HL-60/S4 (cell line): ENCODE results near the gene GLRX5.

Source experiments
- in situ Hi-C: fragments of 300-500 bp; cut with MboI; formaldehyde crosslinking; loops from 2 replicates; pipeline ENCODE4 v1.14.3; 2022; ENCODE audit warnings: low sequenced_read_pairs

Gene GLRX5

DNA sequence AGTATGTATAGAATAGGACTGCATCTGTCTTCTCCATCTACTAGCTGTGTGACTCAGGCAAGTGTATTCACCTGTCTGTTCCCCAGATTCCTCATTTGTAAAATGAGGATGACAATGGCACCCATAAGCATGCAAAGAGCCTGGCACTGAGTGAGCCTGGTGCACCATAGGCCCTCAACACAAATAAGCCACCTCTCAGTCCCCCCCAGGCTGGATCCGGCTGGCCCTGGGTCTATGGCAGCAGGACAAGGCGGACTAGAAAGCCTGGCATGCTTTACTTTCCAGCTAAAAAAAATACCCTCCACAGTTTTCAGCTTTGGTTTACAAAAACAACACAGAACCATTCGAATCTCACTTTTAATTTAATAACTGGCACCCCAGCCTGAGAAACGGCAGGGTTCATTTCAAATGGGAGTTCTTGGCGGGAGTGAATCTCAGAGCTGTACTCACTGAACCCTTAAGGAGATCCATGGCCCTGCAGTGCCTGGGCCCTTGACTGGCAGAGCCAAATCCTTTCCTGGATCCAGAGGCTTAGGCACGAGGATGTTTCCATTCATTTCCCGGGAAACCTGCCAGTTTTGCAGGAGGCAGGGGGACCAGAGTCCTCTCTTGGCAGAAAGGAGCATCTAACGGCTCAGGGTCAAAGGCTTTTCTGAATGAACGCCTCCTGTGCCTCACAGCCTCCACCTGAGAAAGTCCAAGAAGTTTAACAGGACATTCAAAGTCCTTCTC lies 36.1 kb upstream of the GLRX5 start:
- in situ Hi-C loops = no loop called here

DNA sequence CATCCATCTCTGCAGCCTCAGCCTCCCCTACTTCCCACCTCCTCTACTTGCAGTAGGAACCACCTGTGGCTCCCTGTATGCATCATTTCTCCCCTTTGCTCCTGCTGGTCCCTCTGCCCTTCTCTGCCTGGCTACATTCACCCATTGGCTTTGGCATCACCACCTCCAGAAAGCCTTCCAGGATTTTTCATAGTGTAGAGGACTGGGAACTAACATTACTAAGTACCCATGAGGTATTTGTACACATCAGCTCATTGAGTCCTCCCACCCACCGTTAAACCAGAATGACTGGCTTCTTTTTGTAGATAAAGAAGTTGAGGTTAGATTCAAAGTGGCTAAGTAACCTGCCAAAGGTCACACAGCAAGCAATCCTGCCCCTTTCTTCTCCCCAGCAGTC lies 35.5 kb upstream of the GLRX5 start:
- in situ Hi-C loops = no loop called here

DNA sequence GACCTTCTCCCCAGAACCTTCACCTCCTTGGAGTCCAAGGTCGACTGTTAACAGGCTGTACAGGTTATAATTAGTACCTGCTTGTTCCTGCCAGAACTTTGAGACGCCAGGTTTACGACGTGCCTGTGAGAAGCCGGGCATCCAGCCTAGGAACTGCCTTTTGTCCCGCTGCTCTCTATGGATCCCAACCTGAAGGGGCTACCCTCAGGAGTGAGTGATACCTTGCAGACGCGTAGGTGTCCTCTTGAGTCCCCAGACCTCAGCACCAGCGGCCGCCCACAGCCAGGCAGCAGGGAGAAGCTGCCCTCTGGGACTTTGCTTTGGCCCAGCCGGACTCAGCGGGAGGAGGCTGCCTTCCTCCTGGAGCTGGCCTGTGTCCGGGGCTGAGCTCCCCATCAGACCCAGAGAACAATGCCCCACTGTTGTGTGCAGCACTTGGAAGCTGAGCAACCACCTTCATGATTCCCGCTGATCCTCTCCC lies 34.6 kb upstream of the GLRX5 start:
- in situ Hi-C loops = loop anchor here (25.0 kb wide), 1 partner anchor 1538 kb away; no protein-coding TSS in a partner anchor

DNA sequence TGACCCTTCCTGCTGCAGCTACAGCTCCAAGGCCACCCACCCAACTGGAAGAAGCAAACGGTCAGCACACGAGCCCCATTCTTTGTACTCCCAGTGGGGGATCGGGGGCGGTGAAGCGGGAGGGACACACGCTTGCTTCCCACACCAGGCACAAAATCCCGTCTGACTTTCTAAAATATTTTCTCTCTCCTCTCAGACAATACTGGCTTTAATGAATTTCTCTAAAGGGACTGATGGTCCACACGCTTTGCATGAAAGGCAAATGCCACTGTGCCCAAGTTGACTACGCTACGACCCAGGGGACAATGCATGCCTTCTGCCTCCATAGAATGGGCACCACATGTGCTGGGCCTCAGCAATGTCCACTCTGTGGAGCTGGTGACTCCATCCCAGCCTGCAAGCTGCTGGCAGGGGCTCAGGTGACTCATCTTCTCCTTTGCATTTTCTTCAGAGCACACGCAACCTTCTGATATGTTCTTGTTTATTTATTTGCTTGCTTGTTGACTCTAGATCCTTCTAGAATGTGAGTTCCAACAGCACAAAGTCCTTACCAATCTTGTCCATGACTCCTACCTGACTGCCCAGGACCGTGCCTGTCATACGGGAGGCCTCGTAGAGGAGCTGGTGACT lies 34.0 kb upstream of the GLRX5 start:
- in situ Hi-C loops = loop anchor here (25.0 kb wide), 1 partner anchor 1539 kb away; no protein-coding TSS in a partner anchor

DNA sequence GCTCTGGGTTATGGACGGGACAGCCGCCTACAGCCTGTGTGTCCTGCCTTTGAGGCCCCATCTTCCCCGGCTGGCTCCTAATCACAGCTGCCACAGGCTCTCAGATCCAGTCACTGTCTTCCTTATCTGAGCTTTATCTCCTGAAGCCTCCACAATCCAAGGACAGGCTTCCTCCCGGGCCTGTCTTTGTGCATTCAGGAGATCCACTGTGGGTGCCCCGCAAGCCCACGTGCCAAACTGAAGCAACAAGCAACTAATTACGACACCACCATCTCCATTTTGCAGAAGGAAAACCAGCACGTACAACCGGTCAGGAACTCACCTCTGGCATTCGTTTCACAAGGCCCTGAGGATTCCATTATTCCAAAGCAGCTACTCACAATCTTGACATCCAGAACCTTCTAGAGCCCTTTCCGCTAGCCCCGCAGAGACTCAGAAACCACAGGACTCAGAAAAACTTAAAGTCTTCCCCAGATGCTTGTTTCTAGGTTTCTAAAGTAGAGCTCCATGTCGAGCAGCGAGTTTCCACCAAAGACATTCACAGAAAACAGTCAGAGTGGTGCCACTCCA lies 32.4 kb upstream of the GLRX5 start:
- in situ Hi-C loops = loop anchor here (25.0 kb wide), 1 partner anchor 1540 kb away; no protein-coding TSS in a partner anchor

DNA sequence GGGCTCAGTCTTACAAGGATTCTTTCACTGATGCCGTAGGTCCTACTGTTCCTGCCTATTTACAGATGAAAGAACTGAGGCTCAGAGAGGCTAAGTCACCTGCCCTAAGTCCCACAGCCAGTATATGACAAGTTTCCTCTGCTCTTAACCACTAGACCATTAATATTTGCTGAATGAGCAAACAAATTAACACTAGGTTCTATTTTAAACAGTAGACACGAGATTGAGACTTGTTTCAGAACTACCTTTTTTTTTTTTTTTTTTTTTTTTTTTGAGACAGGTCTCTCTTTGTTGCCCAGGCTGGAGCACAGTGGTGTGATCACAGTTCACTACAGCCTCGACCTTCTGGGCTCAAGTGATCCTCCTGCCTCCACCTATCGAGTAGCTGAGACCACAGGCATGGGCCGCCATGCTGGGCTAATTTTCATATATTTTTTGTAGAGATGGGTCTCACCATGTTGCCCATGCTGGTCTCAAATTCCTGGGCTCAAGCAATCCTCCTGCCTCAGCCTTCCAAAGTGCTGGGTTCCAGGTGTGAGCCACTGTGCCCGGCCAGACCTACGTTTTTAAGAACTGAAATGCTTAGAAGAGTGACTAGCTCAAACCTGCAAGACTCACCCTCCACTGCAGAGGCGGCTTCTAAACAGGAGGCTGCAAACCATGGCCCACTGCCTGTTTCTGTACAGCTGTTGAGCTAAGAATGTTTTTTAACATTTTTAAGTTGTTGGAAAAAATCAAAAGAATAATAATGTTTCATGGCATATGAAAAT lies 31.3 kb upstream of the GLRX5 start:
- in situ Hi-C loops = loop anchor here (25.0 kb wide), 1 partner anchor 1541 kb away; no protein-coding TSS in a partner anchor

DNA sequence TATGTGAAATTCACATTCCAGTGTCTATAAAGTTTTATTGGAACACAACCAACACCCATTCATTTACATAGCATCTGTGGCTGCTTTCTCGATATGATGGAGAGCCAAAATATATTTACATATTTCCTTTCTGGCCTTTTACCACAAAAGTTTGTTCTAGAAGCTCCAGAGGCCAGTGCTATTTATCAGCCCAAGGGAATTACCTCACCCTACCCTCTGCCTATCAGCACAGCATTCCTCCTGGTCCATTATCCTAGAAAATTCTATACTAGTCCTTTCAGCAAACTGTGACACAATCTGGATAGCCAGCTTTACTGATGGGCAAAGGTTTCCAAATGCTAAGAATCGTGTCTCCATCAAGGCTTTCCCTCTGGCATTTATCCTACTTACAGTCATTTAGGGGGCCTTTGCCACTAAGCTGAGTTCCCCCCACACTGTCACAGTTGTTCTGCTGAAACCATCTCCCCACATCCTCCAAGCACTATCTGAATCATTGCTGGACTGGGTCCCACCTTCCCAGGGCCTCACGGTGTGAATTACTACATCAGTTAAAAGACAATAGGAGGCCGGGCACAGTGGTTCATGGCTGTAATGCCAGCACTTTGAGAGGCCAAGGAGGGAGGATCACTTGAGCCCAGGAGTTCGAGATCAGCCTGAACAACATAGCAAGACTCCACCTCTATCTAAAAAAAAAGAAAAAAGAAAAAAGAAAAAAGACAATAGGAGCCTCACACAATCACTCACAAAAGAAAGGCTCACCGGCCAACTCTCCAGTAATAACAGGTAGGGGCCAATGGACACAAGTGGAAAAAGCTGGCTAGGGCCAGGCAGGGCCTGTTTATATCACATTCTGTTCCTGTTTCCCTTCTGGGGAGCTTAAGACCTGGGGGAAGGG lies 30.5 kb upstream of the GLRX5 start:
- in situ Hi-C loops = loop anchor here (25.0 kb wide), 1 partner anchor 1542 kb away; no protein-coding TSS in a partner anchor

DNA sequence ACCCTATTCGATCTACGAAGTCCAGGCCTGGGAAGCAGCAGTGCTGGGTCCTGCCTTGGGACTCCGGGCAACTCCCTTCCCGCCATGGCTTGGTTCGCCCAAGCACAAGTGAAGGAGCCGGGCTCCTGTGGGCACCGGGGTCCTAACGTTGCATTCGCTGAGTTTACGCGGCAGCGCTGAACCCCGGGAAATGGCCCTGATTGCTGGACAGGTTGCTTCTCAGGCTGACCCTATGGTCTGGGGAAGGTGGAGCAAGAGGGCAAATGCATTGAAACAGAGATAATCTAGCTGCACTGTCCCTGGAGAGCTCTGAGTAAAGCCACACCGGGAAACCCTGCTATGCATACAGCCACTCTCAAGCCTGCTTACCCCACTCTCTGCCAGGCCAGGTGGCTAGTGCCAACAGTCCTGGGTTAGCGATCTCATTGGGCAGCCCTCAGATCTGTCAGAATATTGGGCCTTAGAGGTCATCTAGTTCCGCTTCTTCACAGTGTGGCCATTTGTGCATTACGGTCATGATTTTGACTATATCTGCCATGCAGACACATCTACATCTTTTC lies 29.7 kb upstream of the GLRX5 start:
- in situ Hi-C loops = loop anchor here (25.0 kb wide), 1 partner anchor 1543 kb away; no protein-coding TSS in a partner anchor

DNA sequence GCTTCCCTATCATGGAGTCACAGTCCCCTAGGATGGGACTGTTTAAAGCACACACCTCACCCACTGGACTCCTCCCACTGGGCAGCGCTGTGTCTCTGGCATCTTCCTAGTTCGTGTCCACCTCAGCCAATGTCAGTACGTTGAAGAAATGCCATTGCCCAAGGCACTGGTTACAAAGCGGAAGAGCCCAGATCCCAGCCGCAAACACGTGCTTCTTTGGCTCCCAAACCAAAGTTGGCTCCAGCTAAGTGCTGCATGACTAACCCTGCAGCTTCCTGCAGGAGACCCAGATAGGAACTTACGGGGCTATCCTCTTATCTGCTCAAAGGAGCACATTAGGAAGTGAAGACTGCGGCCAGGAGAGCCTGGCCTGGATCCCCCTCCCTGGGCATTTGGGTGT lies 27.7 kb upstream of the GLRX5 start:
- in situ Hi-C loops = loop anchor here (25.0 kb wide), 1 partner anchor 1545 kb away; no protein-coding TSS in a partner anchor

DNA sequence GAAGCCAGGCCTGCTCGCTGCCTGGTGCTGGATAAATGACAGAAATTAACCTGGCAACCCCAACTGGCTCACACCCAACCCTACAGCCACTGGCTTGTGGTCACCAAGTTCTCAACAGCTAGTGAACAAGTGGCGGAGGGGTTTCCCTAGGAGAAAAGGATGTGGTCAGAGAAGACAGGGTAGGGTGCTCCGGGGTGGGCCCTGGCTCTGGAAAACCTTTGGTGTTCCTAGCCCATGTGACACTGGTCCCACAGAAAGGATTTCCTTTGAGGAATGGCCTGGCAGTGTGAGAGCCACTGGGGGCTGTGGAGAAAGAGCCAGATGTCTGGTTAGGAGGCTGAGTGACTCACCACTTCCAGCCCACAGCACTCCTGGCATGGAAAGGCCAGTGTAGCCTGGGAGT lies 27.1 kb upstream of the GLRX5 start:
- in situ Hi-C loops = loop anchor here (25.0 kb wide), 1 partner anchor 1545 kb away; no protein-coding TSS in a partner anchor

DNA sequence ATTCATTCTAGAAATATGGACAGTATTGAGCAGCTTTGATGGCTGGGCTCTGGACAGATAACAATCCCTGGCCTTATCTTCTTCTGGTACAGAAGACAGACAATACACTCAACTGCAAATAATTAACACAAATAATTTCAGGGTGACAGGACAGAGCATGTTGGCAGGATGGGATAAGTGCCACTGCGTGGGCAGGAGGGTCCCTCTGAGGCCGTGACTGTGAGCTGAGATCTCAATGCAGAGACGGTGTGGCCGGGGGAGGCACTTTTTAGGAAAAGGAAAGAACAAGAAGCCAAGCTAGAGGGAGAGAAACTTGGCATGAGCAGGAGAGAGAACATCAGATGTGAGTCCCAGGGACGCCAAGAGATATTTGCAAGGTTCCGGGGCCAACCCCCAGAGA lies 26.5 kb upstream of the GLRX5 start:
- in situ Hi-C loops = loop anchor here (25.0 kb wide), 1 partner anchor 1546 kb away; no protein-coding TSS in a partner anchor

DNA sequence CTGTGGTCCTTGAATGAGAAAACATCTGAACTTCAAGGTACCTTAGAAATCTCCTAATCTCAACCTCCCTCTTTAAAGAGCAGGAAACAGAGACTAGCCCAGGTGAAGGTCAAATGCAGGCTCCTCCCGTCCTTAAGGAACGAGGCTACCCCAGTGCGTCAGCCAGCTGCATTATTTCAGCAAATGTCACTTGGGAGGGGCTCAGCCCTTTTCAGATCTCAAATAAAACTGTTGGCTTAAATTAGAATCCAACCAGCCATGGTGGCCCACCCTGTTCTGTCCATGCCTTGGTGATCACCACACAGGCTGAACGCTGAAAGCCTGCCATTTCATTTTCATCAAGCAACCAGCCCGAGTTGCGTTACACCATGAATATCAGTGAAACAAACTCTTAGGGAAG lies 25.4 kb upstream of the GLRX5 start:
- in situ Hi-C loops = loop anchor here (25.0 kb wide), 1 partner anchor 1547 kb away; no protein-coding TSS in a partner anchor

DNA sequence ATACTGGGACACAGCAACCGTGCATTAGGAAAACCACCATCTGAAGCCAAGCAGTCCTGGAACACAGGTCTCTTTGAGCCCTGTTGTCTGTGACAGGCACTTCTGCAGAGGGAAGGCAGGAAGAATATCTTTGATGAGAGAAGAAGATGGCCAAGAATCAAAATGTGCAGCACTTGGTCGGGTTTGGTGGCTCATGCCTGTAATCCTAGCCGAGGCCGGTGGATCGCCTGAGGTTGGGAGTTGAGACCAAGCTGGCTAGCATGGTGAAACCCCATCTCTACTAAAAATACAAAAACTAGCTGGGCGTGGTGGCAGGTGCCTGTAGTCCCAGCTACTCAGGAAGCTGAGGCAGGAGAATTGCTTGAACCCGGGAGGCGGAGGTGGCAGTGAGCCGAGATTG lies 24.5 kb upstream of the GLRX5 start:
- in situ Hi-C loops = loop anchor here (25.0 kb wide), 1 partner anchor 1548 kb away; no protein-coding TSS in a partner anchor

DNA sequence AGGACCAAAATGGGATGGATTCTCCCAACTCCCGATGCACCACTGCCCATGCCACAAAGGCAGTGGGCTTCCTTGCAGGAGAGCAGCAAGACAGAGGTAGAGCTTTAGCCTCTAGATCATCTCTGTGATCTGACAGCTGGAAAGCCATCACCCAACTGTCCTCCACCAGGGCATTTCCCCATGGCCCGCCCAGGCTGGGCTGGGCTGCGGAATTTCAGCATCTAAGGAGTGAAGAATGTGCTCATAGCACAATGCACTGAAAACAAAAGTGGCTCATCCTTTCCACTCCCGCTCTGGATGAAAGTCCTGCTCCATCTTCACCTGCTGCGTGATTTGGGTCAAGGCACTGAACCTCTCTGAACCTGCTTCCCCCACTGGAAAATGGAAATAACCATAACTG lies 24.0 kb upstream of the GLRX5 start:
- in situ Hi-C loops = loop anchor here (25.0 kb wide), 1 partner anchor 1549 kb away; no protein-coding TSS in a partner anchor

DNA sequence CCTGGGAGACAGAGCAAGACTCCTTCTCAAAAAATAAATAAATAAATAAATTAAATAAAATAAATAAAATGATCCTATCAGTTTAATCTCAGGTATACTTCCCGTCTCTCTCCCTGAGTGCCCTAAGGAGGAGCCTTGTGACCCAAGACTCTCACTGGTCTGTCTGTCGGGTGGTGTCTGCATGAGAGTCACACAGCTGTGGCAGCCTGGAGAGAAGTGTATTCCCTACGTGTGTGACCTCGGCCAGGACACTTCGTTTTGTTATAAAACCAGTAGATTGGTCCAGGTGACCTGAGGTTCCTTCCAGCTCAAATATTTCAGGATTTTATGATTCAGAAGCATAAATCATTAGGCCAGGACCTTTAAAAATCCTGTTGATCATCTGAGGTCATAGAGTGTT lies 23.2 kb upstream of the GLRX5 start:
- in situ Hi-C loops = loop anchor here (25.0 kb wide), 1 partner anchor 1549 kb away; no protein-coding TSS in a partner anchor

DNA sequence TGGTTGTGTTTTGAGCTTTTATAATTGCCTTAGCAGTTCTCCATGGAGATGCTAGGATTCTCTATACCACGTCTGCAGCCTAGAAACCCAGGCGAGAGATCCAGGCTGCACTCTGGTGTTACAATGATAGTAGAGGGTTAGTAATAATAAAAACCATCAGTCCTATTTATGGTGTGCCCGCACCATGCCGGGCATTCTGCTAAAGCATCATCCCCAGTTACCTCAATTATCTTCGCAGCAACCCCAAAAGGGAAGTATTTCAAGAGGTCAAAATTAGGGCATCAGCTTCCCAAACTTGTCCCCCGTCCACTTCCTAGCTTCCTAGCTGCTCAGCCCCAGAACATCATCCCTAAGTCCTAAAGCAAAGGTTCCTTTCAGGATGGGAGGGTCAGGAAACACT lies 21.6 kb upstream of the GLRX5 start:
- in situ Hi-C loops = loop anchor here (25.0 kb wide), 1 partner anchor 1551 kb away; no protein-coding TSS in a partner anchor

DNA sequence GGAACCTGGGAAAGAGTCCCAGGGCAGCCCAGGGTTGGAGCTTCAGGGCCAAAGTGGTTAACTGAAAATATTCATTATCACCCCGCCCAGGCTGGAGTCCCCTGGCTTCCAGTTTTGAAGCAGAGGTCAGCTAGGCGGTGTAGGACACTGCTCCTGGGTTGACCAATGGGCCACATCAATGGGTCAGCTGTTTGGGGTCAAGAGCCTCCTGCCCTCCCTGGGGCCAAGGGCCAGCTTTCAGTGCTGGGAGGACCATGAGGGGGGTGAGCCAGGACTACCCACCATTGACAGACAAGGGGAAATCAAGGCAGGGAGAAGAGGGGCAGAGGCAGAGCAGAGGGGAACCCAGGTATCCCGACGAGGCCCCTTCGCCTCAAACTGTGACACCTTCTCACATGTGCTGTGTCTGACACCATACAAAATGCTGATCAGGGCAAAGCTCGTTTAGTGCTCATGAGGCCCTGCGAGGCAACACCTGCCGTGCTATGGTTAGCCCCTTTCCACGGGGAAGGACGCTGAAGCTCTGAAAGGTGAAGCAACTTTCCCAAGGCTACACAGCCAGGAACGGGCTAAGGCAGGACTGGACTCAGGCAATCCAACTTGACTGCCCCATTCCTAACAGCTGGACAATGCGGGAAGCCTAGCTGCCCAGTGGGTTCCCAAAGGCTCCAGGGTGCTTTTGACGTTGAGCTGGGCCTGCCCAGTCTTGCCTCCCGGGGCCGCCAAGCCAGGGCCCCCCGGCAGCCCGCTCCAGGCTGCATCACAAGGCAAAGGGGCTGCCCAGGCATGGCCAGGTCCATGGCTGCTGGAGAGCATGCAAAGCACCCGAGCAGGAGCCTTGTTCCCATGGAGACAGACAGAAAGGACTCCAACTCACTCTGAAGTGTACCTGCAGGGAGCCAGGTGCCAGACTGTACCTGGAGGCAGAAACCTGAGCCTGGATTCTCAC lies 20.4 kb upstream of the GLRX5 start:
- in situ Hi-C loops = loop anchor here (25.0 kb wide), 1 partner anchor 1552 kb away; no protein-coding TSS in a partner anchor

DNA sequence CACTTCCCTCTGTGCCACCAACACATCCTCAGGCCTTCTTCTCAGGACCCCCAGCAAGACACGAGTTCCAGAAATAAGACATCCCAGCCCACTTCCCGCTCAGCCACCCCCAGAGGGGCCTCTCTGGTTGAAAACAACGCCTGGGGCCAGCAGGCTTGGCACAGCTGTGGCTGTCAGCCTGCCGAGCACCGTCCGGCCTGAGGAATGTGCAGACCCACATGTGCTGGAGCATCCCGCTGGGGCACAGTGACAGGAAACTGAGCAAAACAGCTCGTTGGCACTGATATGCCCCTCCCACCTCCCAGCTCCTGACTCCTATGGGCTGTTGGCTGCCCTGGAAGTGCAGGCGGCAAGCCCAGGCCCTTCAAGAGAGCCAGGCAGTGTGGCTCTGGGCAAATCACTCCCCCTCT lies 19.8 kb upstream of the GLRX5 start:
- in situ Hi-C loops = loop anchor here (25.0 kb wide), 1 partner anchor 1553 kb away; no protein-coding TSS in a partner anchor
